Brain microvascular endothelial cell (primary cell): ENCODE results near the gene SASH1.

ENCODE experiments used
- DNase-seq: peaks from one replicate; pipeline ENCODE4 v3.0.0-alpha.2; 2020
- H3K27ac ChIP-seq: fragments of 250-450 bp; sonication (Bioruptor Pico); 2 replicates; pipeline ENCODE4 v1.5.1; 2020; ENCODE audit warnings: mild to moderate bottlenecking, moderate library complexity
- H3K27me3 ChIP-seq: fragments of 250-450 bp; sonication (Bioruptor Pico); replicated peaks from 2 replicates; pipeline ENCODE4 v1.5.1; 2020; ENCODE audit warnings: mild to moderate bottlenecking
- H3K36me3 ChIP-seq: fragments of 250-450 bp; sonication (Bioruptor Pico); replicated peaks from 2 replicates; pipeline ENCODE4 v1.5.1; 2020; ENCODE audit warnings: mild to moderate bottlenecking
- H3K4me3 ChIP-seq: 2 replicates; pipeline ENCODE4 v1.5.1; 2011; ENCODE audit warnings: low read depth, mild to moderate bottlenecking, control low read depth, low read length, moderate library complexity
- CTCF ChIP-seq: IDR thresholded peaks from 2 replicates; pipeline ENCODE4 v1.5.1; 2011; ENCODE audit warnings: low read depth, mild to moderate bottlenecking, moderate library complexity, low read length, control low read depth, inconsistent platforms; ENCODE audit errors: missing control alignments
- in situ Hi-C: cut with HindIII; loops from 2 replicates; pipeline ENCODE4 v1.10.0; 2017; ENCODE audit warnings: low sequenced_read_pairs, low pct_ligation_motif_present

Gene SASH1

GRCh38 chr6:148529010-148529409 lies 186.4 kb downstream of the SASH1 start:
- Histone ChIP-seq H3K4me3 (no peak overlapping the region), H3K27ac (peak overlapping the region; percentile 94), H3K36me3 (peaks cover 24% of the 10 kb centered on the region), H3K27me3 (no peaks in the 10 kb centered on the region)
- DNase-seq: no peak
- TF ChIP-seq CTCF: no peak
- in situ Hi-C loops: loop anchor here (25.0 kb wide), 1 partner anchor 267 kb away; no protein-coding TSS in a partner anchor

- no peak for TF ChIP-seq CTCF
- Histone ChIP-seq H3K27ac (peak overlapping the region; percentile 94), H3K4me3 (peak overlapping the region; percentile 33), H3K36me3 (peaks cover 38% of the 10 kb centered on the region), H3K27me3 (no peaks in the 10 kb centered on the region)
- DNase-seq: peak; percentile 92
- in situ Hi-C loops: loop anchor here (25.0 kb wide), 1 partner anchor 268 kb away; no protein-coding TSS in a partner anchor
Observed at GRCh38 chr6:148530394-148530953, 187.8 kb downstream of the SASH1 start.

GRCh38 chr6:148530976-148531375 lies 188.3 kb downstream of the SASH1 start:
- Histone ChIP-seq H3K4me3 (peak overlapping the region; percentile 33), H3K27me3 (no peaks in the 10 kb centered on the region), H3K27ac (peak overlapping the region; percentile 94), H3K36me3 (peaks cover 42% of the 10 kb centered on the region)
- no peak for TF ChIP-seq CTCF
- no peak for DNase-seq
- in situ Hi-C loops: loop anchor here (25.0 kb wide), 1 partner anchor 269 kb away; no protein-coding TSS in a partner anchor

GRCh38 chr6:148532698-148533097 lies 190.1 kb downstream of the SASH1 start:
- in situ Hi-C loops: loop anchor here (25.0 kb wide), 1 partner anchor 270 kb away; no protein-coding TSS in a partner anchor
- Histone ChIP-seq H3K27me3 (no peaks in the 10 kb centered on the region), H3K36me3 (peaks cover 48% of the 10 kb centered on the region), H3K27ac (no peak overlapping the region), H3K4me3 (no peak overlapping the region)
- DNase-seq: no peak
- TF ChIP-seq CTCF: no peak

- H3K27ac ChIP-seq: no peak overlapping the region
- DNase-seq: no peak
- TF ChIP-seq CTCF: no peak
- no peaks in the 10 kb centered on the region for H3K27me3 ChIP-seq
- peaks cover 51% of the 10 kb centered on the region for H3K36me3 ChIP-seq
- in situ Hi-C loops: loop anchor here (25.0 kb wide), 1 partner anchor 271 kb away; no protein-coding TSS in a partner anchor
- H3K4me3 ChIP-seq: no peak overlapping the region
Observed at GRCh38 chr6:148533309-148534107, 190.9 kb downstream of the SASH1 start.
